Kidney epithelial cell (primary cell): Measurements from ENCODE around the gene BRWD1. TPM values are rescaled to one million over a fixed set of nuclear protein-coding genes. Genes with fewer than 3 reads are reported as not detected.

Experiments used
- DNase-seq: peaks from one replicate; pipeline ENCODE4 v3.0.0-alpha.2; 2010; ENCODE audit warnings: low read depth
- H3K27me3 ChIP-seq: 2 replicates; pipeline ENCODE4 v1.6.0; 2011; ENCODE audit warnings: low read length; ENCODE audit not compliant: control insufficient read depth, insufficient read depth
- H3K36me3 ChIP-seq: 2 replicates; pipeline ENCODE4 v1.5.1; 2011; ENCODE audit warnings: low read length; ENCODE audit not compliant: control insufficient read depth, insufficient read depth
- H3K4me3 ChIP-seq: 2 replicates; pipeline ENCODE4 v1.5.1; 2011; ENCODE audit warnings: low read depth, mild to moderate bottlenecking, control low read depth, low read length
- total RNA-seq: library from RNA; depleted of rRNA; stranded (reverse); fragments of >200 nt; gene quantifications from 2 replicates; pipeline ENCODE4 v1.2.3, GENCODE V29; 2015
- TF ChIP-seq, protein P1 (sequence below): IDR thresholded peaks from 2 replicates; pipeline ENCODE4 v1.5.1; 2011; ENCODE audit warnings: mild to moderate bottlenecking, moderate library complexity, low read length, control low read depth, inconsistent platforms; ENCODE audit not compliant: insufficient read depth, poor library complexity, severe bottlenecking

Gene BRWD1
- total RNA-seq, 1 donor from 2014 or later, result 26.3 TPM

DNA sequence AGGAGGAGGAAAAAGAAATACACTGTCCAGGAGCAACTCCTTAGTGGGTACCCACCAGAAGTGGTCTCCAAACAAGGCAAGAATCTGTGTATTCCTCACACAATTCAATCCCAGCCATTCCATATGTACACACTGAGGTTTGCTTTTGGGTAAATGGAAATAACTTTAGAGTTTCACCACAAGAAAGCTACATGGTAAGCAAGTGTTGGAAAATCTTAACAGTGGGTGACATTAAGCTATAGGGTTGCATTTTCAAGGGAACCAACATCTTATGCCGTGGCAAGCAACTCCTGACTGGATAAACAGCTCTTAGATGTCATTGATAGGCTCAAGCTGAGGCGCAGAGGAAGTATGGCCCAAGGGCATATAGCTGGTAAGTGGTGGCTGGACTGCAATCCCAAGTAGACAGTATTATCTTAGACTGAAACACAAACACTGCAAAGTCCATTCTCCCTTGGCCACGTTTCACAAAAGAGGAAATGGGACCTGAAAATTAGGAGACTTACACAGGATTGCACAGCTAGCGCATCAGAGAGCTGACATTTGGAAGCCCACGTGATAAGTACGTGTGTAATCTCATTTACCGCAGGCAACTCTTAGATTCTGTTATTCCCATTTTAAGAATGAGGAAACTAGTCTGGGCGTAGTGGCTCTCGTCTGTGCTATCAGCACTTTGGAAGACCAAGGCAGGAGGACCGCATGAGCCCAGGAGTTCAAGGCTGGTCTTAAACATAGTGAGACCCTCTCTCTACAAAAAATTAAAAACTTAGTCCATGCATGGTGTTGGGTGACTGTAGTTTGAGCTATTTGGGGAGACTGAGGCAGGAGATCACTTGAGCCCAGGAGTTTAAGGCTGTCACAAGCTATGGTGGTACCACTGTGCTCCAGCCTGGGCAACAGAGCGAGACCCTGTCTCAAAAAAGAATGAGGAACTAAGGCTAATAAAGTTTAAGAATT, 4.0 kb upstream of the BRWD1 start:
- no peak for DNase-seq
- Histone ChIP-seq H3K27me3 (no peaks in the 10 kb centered on the region), H3K36me3 (no peaks in the 10 kb centered on the region), H3K4me3 (no peak overlapping the region)
- TF ChIP-seq, protein P1, sequence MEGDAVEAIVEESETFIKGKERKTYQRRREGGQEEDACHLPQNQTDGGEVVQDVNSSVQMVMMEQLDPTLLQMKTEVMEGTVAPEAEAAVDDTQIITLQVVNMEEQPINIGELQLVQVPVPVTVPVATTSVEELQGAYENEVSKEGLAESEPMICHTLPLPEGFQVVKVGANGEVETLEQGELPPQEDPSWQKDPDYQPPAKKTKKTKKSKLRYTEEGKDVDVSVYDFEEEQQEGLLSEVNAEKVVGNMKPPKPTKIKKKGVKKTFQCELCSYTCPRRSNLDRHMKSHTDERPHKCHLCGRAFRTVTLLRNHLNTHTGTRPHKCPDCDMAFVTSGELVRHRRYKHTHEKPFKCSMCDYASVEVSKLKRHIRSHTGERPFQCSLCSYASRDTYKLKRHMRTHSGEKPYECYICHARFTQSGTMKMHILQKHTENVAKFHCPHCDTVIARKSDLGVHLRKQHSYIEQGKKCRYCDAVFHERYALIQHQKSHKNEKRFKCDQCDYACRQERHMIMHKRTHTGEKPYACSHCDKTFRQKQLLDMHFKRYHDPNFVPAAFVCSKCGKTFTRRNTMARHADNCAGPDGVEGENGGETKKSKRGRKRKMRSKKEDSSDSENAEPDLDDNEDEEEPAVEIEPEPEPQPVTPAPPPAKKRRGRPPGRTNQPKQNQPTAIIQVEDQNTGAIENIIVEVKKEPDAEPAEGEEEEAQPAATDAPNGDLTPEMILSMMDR, result no peak

DNA sequence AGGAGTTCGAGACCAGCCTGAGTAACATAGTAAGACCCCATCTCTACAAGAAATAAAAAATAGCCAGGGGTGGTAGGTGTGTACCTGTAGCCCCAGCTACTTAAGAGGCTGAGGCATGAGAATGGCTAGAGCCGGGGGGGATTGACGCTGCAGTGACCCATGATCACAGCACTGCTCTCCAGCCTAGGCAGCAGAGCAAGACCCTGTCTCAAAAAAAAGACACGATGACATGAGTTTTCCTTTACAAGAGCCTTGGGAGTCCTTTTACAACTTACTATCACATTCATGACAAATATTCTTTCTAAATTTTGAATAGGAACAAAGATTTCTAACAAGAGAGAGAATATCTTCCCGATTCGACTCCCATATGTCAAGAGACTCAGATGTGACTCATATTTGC, 3.3 kb upstream of the BRWD1 start:
- no peaks in the 10 kb centered on the region for H3K36me3 ChIP-seq
- DNase-seq, result no peak
- TF ChIP-seq, protein P1, result no peak
- H3K27me3 ChIP-seq, result no peaks in the 10 kb centered on the region
- no peak overlapping the region for H3K4me3 ChIP-seq

DNA sequence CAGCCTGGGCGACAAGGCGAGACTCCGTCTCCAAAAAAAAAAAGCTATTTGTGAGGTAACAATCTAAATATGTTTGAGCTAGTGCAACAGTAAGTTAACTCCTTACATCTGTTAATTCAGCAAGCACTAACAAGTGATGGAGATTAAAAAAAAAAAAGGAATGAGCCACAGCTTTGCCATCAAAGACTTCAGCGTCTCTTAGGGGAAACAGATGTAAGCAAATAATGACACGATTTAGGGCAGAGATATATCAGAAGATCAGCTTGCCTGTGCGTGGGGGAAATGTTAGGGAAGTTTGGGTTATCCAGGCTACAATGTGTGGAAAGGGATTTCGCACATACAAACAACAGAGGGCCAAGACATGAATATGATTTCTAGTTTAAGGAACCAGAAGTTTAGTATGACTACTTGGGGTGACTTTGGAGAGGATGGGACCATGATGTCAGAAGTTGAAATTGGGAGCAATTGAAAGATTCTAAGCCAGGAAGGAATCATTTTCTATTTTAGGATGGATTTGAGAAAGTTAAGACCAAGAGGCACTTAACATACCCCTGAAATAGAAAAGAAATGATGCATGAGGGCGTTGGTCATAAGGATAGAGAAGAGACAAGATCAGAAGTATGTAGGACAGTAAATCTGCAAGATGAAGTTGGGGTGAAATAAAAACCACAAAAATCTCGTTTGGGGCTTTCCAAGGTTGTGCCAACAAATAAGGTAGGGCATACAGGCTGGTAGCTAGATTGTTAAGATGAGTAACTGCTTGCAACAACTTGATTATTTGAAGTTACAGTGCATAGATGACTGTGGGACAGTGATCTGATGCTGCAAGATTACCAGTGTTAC, 2.4 kb upstream of the BRWD1 start:
- TF ChIP-seq, protein P1, result no peak

DNA sequence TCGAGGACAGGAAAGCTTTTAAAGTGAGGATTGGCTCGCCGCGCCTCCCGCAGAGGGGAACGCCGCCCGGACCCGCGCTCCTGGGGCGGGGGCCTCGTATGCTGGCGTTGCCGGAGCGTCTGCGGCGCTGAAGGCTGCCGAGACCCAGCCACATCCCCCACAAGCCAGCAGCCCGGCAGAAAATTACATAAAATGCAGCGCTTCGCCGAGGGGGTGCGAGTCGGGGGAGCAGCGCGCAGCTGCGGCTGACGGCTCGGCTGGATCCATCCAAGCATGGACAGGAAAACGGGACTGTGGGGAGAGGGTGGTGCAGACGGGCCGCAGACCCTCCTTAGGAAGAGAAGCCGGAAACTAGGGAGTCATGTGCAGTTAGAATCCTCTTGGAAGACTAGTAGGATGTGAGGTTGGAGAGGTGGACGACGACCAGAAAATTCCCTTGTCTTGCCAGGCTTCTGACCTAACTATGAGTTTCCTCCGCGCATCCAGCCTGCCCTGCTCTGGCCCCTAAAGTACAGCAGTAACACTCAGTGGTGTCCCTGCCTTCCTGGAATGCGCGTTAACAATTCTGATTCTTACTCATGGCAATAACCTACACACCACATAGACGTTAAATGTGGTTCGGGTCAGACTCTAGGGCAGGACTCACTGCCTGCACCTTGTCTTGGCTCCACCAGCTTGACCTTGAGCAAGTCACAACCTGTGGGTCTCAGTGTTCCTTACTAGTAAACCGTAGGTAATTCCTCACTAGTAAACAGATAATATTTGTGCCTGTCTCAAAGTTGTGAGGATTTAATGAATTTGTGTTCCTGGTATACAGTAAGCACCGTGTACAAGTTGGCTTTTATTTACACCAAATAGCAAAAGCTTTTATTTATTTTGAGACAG, 953 bp upstream of the BRWD1 start:
- H3K36me3 ChIP-seq, result no peaks in the 10 kb centered on the region
- H3K4me3 ChIP-seq, result peak overlapping the region; percentile 58
- TF ChIP-seq, protein P1, result no peak
- DNase-seq, result peak; percentile 35
- H3K27me3 ChIP-seq, result no peaks in the 10 kb centered on the region

More for the DNA sequence above, 2.4 kb upstream of the BRWD1 start:
- no peak overlapping the region for H3K4me3 ChIP-seq
- no peak for DNase-seq
- no peaks in the 10 kb centered on the region for H3K36me3 ChIP-seq
- no peaks in the 10 kb centered on the region for H3K27me3 ChIP-seq

DNA sequence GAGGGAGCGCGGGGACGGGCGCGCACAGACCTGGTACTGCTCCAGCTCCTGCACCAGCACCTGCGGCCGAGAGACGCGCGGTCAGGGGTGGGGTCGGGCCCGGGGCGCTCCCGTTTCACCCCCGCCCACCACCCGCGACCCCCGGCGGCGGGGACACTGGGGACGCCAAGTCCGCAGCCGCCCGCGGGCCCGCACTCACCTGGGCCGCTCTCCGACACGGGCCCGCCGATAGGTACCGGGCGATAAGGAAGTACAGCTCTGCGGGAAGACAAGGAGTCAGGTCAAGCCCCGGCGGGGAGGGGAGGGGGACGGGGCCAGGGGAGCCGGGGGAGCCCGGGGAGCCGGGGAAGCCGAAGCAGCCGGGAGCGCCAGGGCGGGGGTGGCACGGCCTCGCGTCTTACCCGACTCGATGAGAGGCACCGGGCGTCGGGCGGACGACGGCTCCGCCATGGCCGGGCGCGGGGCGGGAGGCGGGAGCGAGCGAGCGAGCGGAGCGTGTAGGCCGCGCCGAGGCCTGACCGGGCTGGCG, 326 bp downstream of the BRWD1 start:
- Histone ChIP-seq H3K36me3 (no peaks in the 10 kb centered on the region), H3K4me3 (peak overlapping the region; percentile 58), H3K27me3 (no peaks in the 10 kb centered on the region)
- no peak for DNase-seq
- TF ChIP-seq, protein P1, result no peak
